ENCODE results near the gene TBC1D4.
"Not testable (repeated sequence)": the region's sequence is repeated elsewhere in the genome, so short reads cannot be mapped to it uniquely, and the experiment has no call there.

The TBC1D4 gene

DNA sequence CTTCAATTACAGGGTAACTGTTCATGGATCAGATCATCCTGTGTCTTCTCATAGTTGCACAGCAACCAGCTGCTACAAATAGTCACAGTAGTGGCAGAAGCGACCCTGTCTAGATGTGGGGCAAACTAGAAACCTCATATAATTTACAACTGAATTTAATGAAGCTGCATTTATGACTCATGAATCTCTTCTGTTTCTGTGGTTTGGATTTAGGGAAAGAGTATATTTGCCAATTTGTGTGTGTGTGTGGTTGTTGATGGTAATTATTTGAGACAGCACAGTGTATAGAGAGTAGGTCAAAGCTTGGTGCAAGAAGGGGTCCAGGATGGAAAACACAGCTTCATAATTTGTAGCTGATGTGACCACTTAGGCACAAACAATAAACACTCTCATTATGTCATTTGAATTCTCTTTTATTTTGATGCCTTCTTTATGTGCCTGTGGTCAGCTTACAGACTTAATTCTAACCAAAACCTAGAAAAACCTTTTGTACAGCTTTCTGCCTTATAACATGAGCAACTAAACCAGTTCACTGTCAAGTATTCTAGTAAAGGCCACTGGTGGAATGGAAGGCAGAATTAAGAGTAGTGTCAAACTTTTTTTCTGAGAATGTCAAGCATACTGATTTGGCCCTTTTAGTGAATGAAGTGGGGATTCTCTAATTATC is 218.1 kb downstream of the TBC1D4 start:
- no peak for DNase-seq

DNA sequence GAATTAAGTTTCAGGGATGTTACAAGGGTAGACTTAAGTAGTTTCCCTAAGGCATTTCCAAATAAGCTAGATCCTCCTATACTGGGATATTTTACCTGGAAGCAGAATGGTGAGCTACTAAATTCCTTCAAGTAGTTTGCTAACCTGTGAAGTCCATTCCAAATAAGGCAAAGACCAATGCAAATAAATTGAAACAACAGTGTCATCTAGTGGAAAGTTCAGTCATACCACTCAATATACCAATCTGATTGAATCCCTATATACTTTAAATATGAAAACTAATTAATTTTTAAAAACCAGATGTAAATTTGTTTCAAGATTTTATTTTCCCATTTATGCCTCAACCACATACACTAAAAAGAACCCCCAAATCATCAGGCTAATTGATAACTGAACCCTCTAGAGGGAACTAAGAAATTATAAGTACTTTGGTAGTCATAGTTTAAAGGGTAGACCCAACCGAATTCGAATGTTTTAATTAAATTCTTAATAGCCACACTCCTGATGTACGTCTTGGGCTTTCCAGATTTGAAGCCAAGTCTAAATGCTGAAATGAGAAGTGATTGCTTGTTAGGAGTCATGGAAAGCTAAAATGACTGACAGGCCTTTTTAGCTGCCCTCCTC is 223.7 kb downstream of the TBC1D4 start:
- no peak for DNase-seq

DNA sequence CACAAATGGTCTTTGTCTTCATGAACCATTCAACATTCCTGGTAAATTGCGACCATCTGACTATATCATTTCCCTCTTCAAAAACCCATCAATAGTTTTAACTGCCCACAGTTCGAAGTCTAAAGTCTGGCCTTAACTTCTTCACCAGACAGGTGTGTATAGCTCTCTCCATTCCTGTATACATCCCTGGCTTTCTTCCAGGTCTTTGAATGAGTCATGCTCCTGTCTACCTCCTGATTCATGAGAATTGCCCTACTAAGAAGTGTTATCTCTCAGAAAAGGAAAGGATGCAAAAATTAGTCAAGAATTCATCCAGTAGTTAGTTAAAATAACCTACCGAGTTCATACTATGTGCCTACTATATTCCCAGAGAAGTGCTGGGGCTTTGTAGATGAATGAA is 225.0 kb downstream of the TBC1D4 start:
- DNase-seq: no peak

DNA sequence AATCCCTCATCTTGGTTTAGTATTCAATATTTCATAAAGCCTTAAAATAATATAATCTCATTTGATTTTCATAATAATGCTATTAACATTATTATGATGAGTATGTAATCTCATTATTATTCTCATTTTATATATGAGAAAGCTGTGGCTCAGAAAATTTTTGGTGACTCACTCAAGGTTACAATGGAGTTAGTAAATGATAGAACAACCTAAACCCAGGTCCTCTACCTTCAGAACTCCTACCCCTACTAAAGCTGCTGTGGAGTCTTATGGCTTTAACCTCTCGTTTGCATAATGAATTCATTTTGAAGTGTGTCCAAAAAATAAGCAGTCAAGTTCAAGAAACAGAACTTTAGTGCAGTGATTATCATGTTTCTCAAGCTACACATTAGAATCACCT is 226.3 kb downstream of the TBC1D4 start:
- DNase-seq: no peak

DNA sequence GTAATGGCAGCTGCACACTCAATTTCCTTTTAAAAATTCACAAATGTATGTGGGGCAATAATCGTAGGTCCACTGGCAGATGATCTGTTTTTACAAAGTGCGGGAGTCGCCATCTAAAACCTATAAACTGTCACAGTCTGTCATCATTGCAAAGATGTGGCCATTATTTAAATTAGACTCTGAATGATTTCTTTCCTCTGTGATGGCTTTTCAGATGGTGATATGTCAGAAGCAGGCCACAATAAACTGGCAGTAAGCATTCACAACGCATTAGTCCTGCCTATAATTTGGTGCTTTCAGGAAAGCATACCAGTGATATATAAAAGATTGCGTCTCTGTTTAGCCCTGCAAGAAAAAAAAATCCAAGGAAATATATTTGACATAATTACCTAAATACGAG is 226.8 kb downstream of the TBC1D4 start:
- DNase-seq: no peak

DNA sequence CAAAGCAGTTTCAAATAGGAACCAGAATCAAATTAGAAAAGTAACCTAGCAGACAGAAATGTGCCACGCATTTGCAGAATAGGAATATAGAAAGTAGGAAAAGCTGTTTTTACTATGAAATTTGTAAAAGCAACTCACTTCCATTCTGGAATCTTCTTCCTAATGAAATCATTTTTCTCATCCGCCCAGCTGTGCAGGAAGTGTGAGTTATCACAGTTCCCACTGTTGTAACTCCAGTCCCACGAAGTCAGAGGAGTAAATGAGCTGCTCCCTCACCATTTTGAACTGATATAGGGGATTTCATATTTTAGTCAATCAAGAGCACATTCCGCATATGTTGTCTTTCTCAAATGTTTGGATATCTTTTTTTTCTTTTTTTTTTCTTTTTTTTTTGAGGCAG is 230.8 kb downstream of the TBC1D4 start:
- no peak for DNase-seq

- DNase-seq: no peak
Measured at GRCh38 chr13:75250526-75251178, 231.3 kb downstream of the TBC1D4 start.

DNA sequence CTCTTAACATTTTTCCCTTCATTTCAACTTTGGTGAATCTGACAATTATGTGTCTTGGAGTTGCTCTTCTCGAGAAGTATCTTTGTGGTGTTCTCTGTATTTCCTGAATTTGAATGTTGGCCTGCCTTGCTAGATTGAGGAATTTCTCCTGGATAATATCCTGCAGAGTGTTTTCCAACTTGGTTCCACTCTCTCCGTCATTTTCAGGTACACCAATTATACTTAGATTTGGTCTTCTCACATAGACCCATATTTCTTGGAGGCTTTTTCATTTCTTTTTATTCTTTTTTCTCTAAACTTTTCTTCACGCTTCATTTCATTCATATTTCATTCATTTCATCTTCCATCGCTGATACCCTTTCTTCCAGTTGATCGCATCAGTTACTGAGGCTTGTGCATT is 236.4 kb downstream of the TBC1D4 start:
- not testable (repeated sequence) for DNase-seq

GRCh38 chr13:75240240-75240639 is 241.7 kb downstream of the TBC1D4 start:
- DNase-seq: not testable (repeated sequence)

GRCh38 chr13:75236774-75237173 is 245.2 kb downstream of the TBC1D4 start:
- DNase-seq: no peak

All from cerebellar nuclear complex (tissue), 1 donor.